ENCODE data around the gene ADAMTS19. TPM values are rescaled to one million over a fixed set of nuclear protein-coding genes. Genes with fewer than 3 reads are reported as not detected.

The ADAMTS19 gene
- total RNA-seq, 4 donors from 2014 or later: not detected

DNA sequence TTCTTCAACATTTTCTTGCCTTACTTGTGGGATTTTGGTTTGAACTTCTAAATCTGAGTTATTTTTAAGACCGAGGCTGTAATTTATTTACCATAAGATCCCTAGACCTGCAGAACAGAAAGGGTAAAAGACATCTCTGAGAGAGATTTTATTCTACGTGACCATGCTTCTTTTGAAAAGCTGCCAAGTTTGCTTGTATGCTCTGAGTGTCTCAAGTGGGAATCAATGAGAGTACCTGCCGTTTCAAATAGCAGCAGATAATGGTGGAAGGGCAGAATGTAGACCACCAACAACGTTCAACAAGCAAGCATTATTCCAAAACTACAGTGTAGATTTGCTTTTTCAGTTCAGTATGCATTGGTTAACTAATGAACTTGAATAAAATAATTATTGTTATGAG lies 179.2 kb downstream of the ADAMTS19 start:
- no peak overlapping the region for H3K4me3 ChIP-seq (replicated peaks in 1 of 3)
- 26 to 45% methylated on average over 4 of the region's 4 CpGs for WGBS, 2 donors
- H3K4me1 ChIP-seq: no peaks in the 10 kb centered on the region
- H3K9me3 ChIP-seq: no peaks in the 10 kb centered on the region
- no peak for DNase-seq
- TF ChIP-seq POLR2A (IDR thresholded peaks at IDR 0.05) (no peak), CTCF (IDR thresholded peaks at IDR 0.05) (no peak)
- no peaks in the 10 kb centered on the region for H3K27me3 ChIP-seq
- no peak overlapping the region for H3K27ac ChIP-seq
- no peaks in the 10 kb centered on the region for H3K36me3 ChIP-seq
- intact Hi-C loops (cut with DNase I): no loop called here

DNA sequence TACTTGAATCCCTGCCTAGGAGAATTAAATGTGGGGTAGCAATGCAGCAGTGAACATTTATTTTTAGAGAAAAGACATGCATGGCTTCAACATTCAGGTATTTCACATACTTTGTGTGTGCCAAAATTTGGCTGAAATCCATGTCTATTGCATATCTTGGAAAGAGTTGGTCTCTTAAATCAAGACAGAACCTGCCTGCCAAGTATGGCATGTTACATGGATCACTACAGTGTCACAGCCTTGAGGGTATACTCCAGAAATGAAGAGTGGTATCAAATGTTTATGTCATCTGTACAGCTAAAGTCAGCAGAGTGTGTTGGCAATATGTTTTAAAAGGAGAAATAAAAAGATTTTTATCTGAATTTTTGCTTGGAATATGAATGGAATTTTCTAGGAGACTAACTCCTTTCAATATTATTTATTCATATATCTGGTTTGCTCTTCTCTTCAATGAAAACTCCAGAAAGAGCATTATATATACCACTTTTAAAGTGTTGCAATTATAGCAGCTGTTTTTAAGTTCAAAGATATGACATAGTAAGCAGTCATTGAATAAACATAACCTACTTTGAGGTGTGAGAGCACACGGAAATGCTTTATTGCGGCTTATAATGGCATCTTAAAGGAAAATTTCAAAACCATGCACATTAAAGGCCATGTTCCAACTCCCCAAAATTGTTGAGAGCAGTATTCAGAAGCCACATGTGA lies 192.4 kb downstream of the ADAMTS19 start:
- H3K4me1 ChIP-seq: no peaks in the 10 kb centered on the region
- WGBS, 2 donors: 72 to 75% methylated on average over 2 of the region's 2 CpGs
- intact Hi-C loops (cut with DNase I): no loop called here
- no peaks in the 10 kb centered on the region for H3K27me3 ChIP-seq
- no peak for DNase-seq
- no peak overlapping the region for H3K4me3 ChIP-seq (replicated peaks in 1 of 3)
- TF ChIP-seq CTCF (IDR thresholded peaks at IDR 0.05): no peak
- TF ChIP-seq POLR2A (IDR thresholded peaks at IDR 0.05): no peak
- no peaks in the 10 kb centered on the region for H3K9me3 ChIP-seq
- H3K27ac ChIP-seq: no peak overlapping the region
- H3K36me3 ChIP-seq: no peaks in the 10 kb centered on the region

GRCh38 chr5:129653057-129653375 lies 192.9 kb downstream of the ADAMTS19 start:
- Histone ChIP-seq H3K4me3 (replicated peaks in 1 of 3) (no peak overlapping the region), H3K27ac (no peak overlapping the region), H3K36me3 (no peaks in the 10 kb centered on the region), H3K4me1 (no peaks in the 10 kb centered on the region), H3K27me3 (no peaks in the 10 kb centered on the region), H3K9me3 (no peaks in the 10 kb centered on the region)
- intact Hi-C loops (cut with DNase I): no loop called here
- 17 to 22% methylated on average over 2 of the region's 2 CpGs for WGBS, 2 donors
- no peak for TF ChIP-seq CTCF (IDR thresholded peaks at IDR 0.05)
- TF ChIP-seq POLR2A (IDR thresholded peaks at IDR 0.05): no peak
- DNase-seq: no peak

GRCh38 chr5:129653442-129653841 lies 193.3 kb downstream of the ADAMTS19 start:
- no peaks in the 10 kb centered on the region for H3K27me3 ChIP-seq
- DNase-seq: no peak
- H3K4me1 ChIP-seq: no peaks in the 10 kb centered on the region
- H3K27ac ChIP-seq: no peak overlapping the region
- TF ChIP-seq POLR2A (IDR thresholded peaks at IDR 0.05) (no peak), CTCF (IDR thresholded peaks at IDR 0.05) (no peak)
- 85 to 87% methylated on average over 4 of the region's 4 CpGs for WGBS, 2 donors
- no peaks in the 10 kb centered on the region for H3K9me3 ChIP-seq
- no peaks in the 10 kb centered on the region for H3K36me3 ChIP-seq
- intact Hi-C loops (cut with DNase I): no loop called here
- no peak overlapping the region for H3K4me3 ChIP-seq (replicated peaks in 1 of 3)

- Histone ChIP-seq H3K27ac (no peak overlapping the region), H3K4me3 (replicated peaks in 1 of 3) (no peak overlapping the region), H3K4me1 (no peaks in the 10 kb centered on the region), H3K27me3 (no peaks in the 10 kb centered on the region), H3K9me3 (no peaks in the 10 kb centered on the region), H3K36me3 (no peaks in the 10 kb centered on the region)
- WGBS, 2 donors: 79 to 83% methylated on average over 2 of the region's 2 CpGs
- no peak for DNase-seq
- intact Hi-C loops (cut with DNase I): no loop called here
- TF ChIP-seq CTCF (IDR thresholded peaks at IDR 0.05) (no peak), POLR2A (IDR thresholded peaks at IDR 0.05) (no peak)
Observed at GRCh38 chr5:129656952-129657351, 196.9 kb downstream of the ADAMTS19 start.
